Islet of Langerhans (tissue), 1 donor: Measurements from ENCODE around the gene TMUB2.
A peak's percentile ranks its signal among the peaks of the same experiment; 100 is the strongest.
"Not testable (repeated sequence)": the region's sequence is repeated elsewhere in the genome, so short reads cannot be mapped to it uniquely, and the experiment has no call there.

Source experiments
- FAIRE-seq: peaks from one replicate; lab custom pipeline; 2011; peaks lifted over from hg19 to GRCh38; lab: Jason Lieb, UNC

The TMUB2 gene

GRCh38 chr17:44186307-44187130 lies at the start of gene TMUB2:
Gene TMUB2 (plus strand): TSS chr17:44186972. CDS start chr17:44187709, 737 bp downstream.
- peak; percentile 95 for FAIRE-seq

DNA sequence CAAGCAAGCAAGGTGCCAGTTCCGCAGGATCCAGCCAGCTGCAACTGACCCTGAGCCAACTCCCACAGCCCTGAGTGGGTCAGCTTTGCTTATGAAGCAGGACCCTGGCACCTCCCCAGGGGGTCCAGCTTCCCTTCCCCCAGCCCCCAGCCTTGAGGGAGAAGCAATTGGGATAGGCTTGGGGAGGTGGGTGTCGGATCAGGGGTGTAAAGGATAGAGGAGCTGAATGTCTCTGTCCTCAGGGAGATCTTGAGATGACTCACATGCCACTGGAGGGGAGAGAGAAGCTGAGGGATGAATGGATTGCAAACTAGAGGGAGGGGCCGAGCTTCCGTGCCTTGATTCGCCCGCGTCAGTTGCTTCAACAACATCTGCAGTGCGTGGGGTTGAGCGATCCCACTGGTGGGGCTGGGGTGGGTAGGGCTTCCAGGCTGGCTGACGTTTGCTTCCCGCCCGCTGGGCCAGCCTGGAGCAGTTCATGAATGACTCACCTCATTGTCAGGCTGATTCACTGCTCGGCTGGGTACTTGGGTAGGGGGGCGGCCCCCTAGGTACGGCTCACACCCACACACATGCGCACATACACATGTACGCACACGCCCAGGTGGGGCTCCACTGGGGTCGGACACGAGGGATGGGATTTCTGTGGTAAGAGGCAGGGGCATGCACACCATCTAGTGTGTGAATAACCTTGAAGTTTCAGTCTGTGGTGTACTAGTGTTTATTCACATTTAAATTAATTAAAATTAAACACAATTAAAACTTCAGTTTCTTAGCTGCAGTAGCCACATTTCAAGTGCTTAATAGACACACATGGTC lies 48.7 kb upstream of the TMUB2 start:
- FAIRE-seq = no peak

GRCh38 chr17:44143921-44144320 lies 42.9 kb upstream of the TMUB2 start:
- FAIRE-seq = not testable (repeated sequence)

DNA sequence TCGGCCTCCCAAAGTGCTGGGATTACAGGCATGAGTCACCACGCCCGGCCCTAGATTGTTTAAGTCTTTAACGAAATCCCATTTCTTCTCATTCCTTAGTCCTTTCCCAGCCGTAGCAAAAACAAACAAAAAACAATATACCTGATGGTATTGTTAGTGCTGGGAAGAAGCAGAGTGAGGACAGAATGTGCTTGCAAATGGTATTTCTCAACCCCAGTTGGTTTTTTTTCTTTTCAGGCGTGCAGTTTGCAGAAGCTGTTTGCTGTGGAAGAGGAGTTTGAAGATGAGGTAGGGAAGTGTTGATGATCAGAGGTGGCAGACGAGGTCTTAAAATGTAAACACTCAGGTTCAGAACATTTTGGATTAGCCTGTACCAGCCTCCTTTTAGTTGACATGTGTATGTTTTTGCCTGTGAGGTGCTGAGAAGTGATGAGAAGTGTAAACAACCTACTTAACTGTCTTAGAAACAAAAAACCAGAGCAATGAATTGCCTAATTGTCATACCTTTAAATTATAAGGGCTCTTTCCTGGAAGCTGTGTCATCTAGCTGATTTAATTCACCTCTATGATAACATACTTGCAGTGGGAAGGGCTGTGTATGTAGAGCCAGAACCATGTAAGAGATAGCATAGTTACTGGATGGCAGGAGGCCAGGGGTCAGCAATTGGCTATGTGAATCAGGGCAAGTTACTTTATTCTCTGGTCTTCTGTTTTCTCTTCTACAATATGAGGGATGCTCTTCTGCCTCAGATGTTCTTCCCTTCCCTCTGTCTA lies 41.6 kb upstream of the TMUB2 start:
- FAIRE-seq = no peak

GRCh38 chr17:44146375-44147346 lies 40.1 kb upstream of the TMUB2 start:
- FAIRE-seq = no peak

- FAIRE-seq = no peak
Measured at GRCh38 chr17:44147812-44148211, 39.0 kb upstream of the TMUB2 start.

DNA sequence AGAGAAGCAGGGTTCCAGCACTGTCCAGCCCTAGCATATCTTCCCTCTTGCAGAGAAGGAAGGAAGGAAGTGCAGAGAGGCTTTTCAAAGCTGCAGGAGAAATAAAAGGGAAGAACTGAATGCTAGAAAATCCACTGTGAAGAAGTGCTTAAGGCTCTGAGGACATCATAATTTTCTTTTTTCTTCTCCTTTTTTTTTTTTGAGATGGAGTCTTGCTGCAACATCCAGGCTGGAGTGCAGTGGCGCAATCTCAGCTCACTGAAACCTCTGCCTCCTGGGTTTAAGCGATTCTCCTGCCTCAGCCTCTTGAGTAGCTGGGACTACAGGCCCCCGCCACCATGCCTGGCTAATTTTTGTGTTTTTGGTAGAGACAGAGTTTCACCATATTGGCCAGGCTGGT lies 37.7 kb upstream of the TMUB2 start:
- FAIRE-seq = not testable (repeated sequence)

DNA sequence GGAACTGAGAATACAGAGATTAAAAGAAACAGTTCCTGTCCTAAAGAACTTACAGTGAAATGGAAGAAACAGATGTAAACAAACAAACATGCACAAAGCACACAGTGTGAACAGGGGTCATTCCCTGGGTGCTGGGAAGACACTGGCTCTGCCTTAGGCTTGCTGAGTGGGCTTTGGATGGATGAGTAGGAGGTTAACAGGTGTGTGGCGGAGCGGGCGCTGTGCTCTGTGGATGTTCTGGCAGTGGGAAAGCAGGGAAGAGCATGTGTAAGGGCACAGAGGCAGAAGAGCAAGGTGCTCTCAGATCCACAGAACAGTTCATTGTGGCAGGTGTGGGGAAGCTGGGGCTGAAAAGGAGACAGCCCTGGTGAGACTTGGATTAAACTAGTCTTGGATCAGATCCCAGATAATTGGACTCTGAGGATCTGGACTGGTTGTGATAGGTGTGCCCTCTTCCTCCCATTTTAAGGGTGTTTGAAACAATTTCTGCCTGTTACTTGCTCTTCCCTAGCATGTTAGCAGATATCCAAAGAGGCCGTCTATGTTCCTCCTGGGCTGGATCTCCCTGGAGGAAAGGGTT lies 36.9 kb upstream of the TMUB2 start:
- FAIRE-seq = no peak

DNA sequence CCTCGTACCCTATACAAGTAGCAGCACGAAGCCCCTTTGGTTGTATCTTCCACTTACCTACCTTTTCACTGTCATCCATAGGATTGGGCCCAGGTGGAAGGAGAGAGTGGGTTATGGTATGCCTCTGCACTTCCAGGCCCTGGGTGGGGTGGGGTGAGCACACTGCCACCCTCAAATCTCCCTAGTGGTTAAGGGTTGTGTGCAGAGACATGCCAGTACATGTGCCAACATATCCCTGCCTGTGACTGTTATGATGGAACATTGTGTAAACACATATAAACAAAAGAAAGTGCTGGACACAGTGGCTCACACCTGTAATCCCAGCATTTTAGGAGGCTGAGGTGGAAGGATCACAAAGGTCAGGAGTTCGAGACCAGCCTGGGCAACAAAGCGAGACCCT lies 33.9 kb upstream of the TMUB2 start:
- FAIRE-seq = no peak

DNA sequence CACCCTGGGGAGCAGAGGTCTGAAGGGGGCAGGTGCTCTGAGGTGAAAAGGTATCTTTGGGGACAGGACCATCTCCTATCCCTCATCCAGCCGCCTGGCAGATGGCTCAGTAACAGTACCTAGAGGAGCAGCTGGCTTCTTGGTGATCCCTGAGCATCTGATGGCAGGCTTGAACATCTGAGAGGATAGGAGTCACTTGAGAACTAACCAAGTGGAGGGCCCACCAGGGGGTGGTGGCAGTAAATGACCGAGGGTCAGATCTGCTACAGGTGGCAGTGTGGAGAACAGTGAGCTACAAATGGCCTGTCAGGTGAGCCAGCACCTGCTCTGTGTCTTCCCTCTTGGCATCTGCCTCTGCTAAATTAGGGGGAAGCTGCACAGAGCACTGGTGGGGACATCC lies 31.3 kb upstream of the TMUB2 start:
- FAIRE-seq = no peak

DNA sequence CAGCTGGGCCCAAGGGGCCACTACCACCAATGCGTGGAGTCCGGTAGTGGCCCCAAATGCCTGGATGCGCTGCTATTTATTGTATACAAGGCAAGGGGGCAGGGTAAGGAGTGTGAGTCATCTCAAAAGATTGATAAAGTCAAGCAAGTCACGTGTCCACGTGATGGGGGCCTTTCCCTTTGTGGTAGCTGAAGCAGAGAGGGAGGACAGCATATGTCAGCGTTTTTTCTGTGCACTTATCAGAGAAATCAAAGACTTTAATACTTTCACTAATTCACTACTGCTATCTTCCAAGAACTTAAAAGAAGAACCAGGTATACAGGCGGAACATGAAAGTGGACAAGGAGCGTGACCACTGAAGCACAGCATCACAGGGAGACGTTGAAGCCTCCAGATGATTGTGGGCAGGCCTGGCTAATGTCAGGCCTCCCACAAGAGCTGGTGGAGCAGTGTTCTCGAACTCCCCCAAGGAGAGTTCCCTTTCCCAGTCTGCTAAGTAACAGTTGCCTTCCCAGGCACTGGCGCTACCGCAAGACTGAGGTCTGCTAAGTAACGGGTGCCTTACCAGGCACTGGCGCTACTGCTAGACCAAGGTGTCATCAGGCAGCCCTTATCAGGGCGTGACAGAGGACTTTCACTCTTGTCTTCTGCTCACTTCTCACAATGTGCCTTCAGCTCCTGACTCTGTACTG lies 27.1 kb upstream of the TMUB2 start:
- no peak for FAIRE-seq

- FAIRE-seq = no peak
Measured at GRCh38 chr17:44164476-44164875, 22.3 kb upstream of the TMUB2 start.

DNA sequence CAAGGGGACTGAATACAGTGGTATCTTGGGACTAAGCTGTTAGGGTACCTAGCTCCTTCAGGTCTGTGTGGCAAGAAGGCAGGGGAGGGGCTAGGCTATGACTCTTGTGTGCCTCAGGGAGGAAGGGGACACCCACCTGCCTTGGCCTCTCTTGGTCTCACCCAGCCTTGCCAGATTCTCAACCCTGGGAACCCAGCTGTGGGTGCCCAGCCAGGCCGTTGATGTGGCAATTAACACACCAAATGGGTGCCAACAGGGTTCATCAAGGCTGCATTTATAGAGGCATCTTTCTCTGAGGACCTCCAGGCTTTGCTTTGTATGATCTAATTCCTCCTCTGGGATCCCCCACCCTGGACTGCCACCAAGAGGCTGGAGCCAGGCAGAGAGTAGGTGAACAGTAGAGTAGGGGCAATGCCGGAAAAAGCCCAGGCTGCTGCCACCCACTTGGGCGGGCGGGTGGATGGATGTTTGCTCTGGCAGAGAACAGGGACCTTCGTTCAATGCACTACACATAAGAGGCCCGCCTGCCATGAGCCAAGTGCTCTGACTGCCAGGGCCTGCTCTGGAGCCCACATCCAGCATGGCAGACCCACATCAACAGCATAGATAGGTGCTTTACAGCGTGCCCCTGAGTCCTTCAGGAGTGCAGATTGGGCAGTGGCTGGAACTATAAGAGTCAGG lies 19.5 kb upstream of the TMUB2 start:
- FAIRE-seq = no peak

- FAIRE-seq = no peak
Measured at GRCh38 chr17:44170135-44170498, 16.7 kb upstream of the TMUB2 start.

DNA sequence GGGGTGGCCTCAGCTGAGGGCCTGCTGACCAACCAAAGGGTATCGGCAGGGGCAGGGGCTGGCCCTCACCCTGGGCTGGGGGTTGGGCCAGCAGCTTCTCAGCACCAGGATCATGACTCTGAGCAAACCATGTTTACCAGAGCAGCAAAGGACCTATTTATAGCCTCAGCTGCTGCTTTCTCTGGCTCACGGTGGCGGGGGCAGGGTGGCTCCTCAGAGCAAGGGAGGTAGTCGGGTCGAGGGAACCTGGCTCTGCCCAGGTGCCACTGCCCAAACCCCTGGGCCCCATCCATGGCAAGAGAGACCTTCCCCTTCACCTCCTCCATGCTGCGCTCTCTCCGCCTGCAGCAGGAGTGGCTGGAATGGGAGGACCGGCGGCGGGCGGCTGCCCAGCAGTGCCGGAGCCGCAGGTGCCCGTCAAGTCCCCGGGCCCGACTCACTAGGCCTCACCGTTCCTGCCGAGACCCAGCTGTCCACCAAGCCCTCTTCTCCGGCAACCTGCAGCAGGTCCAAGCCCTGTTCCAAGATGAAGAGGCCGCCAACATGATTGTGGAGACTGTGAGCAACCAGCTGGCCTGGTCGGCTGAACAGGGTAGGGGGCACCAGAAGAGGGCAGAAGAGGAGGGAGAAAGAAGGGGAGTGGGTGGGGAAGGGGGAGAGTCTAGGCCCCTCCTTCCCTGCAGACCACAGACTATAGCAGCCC lies 16.1 kb upstream of the TMUB2 start, which contains the start of gene ASB16:
TSS of gene ASB16 (plus strand) at position 206 of the 703 bp plus-strand sequence. CDS start at position 292, 86 bp downstream.
- no peak for FAIRE-seq

GRCh38 chr17:44171931-44172455 lies 14.8 kb upstream of the TMUB2 start:
- no peak for FAIRE-seq

DNA sequence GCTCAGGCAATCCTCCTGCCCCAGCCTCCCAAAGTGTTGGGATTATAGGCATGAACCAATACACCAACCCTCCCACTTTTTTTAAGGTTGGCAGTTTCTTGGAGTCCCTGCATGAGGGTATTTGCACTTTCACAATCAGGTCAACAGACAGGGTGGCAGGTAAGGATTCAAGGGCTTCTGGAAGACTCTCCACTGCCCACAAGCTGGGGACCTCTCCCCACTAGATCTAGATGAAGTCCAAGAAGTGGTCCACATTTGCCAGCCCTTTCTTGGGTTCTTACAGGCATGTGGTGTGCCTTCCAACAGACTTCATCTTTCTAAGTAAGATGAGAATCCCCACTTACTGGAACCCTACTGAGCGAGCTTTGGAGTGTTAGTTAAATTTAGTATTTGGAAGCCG lies 12.3 kb upstream of the TMUB2 start:
- no peak for FAIRE-seq

GRCh38 chr17:44176257-44176656 lies 10.5 kb upstream of the TMUB2 start:
- FAIRE-seq = no peak
